Adrenal gland (tissue), 12 donors: ENCODE results near the gene EID1. TPM values are rescaled to one million over a fixed set of nuclear protein-coding genes. Genes with fewer than 3 reads are reported as not detected.

Source experiments
- DNase-seq, 7 donors: peaks; one replicate each; pipeline ENCODE4 v3.0.0-alpha.2; 2019 to 2020
- H3K27ac ChIP-seq, 5 donors: fragments of 200-600 bp; sonication (generic) in 4 of 5; 1 replicate in 3 of 5; 2 replicates in 2 of 5; pipeline versions ENCODE4 v1.5.1 to v1.8.0; 2016 to 2020; ENCODE audit warnings: mild to moderate bottlenecking in 1 of 5
- H3K27me3 ChIP-seq: fragments of 200-600 bp; 2 replicates; pipeline ENCODE4 v1.8.0; 2021
- H3K36me3 ChIP-seq, 2 donors: fragments of 200-600 bp; replicated peaks in 1 of 2; 1 replicate in 1 of 2; 2 replicates in 1 of 2; pipeline versions ENCODE4 v1.5.1 to v1.8.0; 2018 to 2022
- H3K4me1 ChIP-seq, 2 donors: fragments of 200-600 bp; replicated peaks in 1 of 2; 1 replicate in 1 of 2; 2 replicates in 1 of 2; pipeline versions ENCODE4 v1.5.1 to v1.8.0; 2018 to 2021
- H3K4me3 ChIP-seq, 4 donors: fragments of 200-600 bp; sonication (generic) in 3 of 4; one replicate each; pipeline ENCODE4 v1.5.1; 2016 to 2018
- H3K9me3 ChIP-seq, 3 donors: fragments of 200-600 bp; sonication (generic) in 1 of 3; replicated peaks in 1 of 3; 1 replicate in 2 of 3; 2 replicates in 1 of 3; pipeline versions ENCODE4 v1.5.1 to v1.8.0; 2016 to 2021
- POLR2A ChIP-seq, 2 donors: fragments of 450-650 bp; IDR thresholded peaks; one replicate each; pipeline ENCODE4 v1.6.1; 2017; ENCODE audit warnings: antibody characterized with exemption in 2 of 2, mild to moderate bottlenecking in 2 of 2, moderate library complexity in 1 of 2
- WGBS, 4 donors: extraction: QIAGEN DNeasy Blood & Tissue Kit in 2 of 4; methylation state at CpG; one replicate each; pipeline versions ENCODE4 v1.1.5 to v1.1.7; 2013 to 2017; 5-methylcytosine and 5-hydroxymethylcytosine counted together
- intact Hi-C, 2 donors: fragments of 100-400 bp; cut with DNase I; formaldehyde crosslinking; loops; one replicate each; pipeline versions ENCODE4 v1.14.1 to v1.15.0; 2022 to 2023
- polyA plus RNA-seq, 3 donors: library from polyadenylated mRNA; stranded (reverse); fragments of 200-250 nt in 2 of 3; fragments of 350-450 nt in 1 of 3; fragmentation: Illumina TruSeq in 1 of 3; extraction: RNeasy Lipid Tissue Mini Kit (QIAGEN cat#74804) in 1 of 3; gene quantifications; one replicate each; pipeline ENCODE4 v1.2.3, GENCODE V29; 2013 to 2014
- total RNA-seq, 9 donors: library from RNA; depleted of rRNA in 4 of 9; stranded (reverse); fragments of >200 nt in 4 of 9; fragments of 120-200 nt in 1 of 9; fragmentation: NEBNext Ultra II Directional in 1 of 9; extraction: Animal tissue kit (Norgen Biotek cat#: 25700) in 1 of 9; gene quantifications; one replicate each; pipeline versions ENCODE4 v1.1.0 to v1.2.4, GENCODE V29; 2013 to 2023
- TF ChIP-seq, protein P1 (sequence below), 6 experiments: fragments of 450-650 bp in 4 of 6; fragments of 200-600 bp in 2 of 6; sonication (generic) in 1 of 6; IDR thresholded peaks; 1 replicate in 5 of 6; 2 replicates in 1 of 6; pipeline versions ENCODE4 v1.5.1 to v1.8.0; 2016 to 2021; ENCODE audit warnings: antibody characterized with exemption in 6 of 6, mild to moderate bottlenecking in 2 of 6, moderate library complexity in 1 of 6
- donor health status: healthy with polysubstance abuse.
- donor health status: Bipolar disorder and iron deficiency.
- donor health status: DM: yes; HTN: yes; CAD: no.
- donor health status: DM: no; HTN: no; CAD: no.
- donor health status: DM: no; HTN: no; CAD: no.
- donor health status: DM: yes; HTN: yes; CAD: no.

The EID1 gene
- total and polyA plus RNA-seq, 12 donors, result 148 to 666 (median 245) TPM

DNA sequence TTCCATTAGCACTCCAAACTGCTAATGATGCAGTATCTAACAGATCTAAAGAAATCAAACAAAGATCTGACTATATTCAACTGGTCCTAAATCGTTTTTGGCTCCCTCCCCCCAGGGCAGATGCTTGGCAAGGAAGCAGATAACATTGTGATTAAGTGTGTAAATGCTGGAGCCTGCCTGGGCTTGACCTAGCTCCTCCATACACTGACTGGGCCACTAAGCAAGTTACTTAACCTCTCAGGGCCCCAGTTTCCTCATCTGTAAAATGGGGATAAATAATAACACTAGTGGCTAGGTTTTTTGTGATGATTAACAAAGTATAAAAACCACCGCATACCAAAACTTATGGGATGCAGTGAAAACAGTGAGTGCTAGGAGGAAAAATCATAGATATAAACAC is 9.2 kb downstream of the EID1 start:
- no peaks in the 10 kb centered on the region for H3K27me3 ChIP-seq
- H3K4me3 ChIP-seq, result no peak overlapping the region
- WGBS, 4 donors, result 60 to 70% (median 69%) methylated on average over 2 of the region's 2 CpGs
- H3K9me3 ChIP-seq, result no peaks in the 10 kb centered on the region
- H3K4me1 ChIP-seq, result no peaks in the 10 kb centered on the region
- H3K36me3 ChIP-seq, result no peaks in the 10 kb centered on the region
- no peak overlapping the region for H3K27ac ChIP-seq
- no peak for TF ChIP-seq POLR2A (IDR thresholded peaks at IDR 0.05)
- intact Hi-C loops, result no loop called here
- no peak for DNase-seq

GRCh38 chr15:48888191-48888590 is 10.3 kb downstream of the EID1 start:
- WGBS, 4 donors, result 88 to 95% (median 91%) methylated on average over 4 of the region's 4 CpGs
- no peak overlapping the region for H3K27ac ChIP-seq
- TF ChIP-seq POLR2A (IDR thresholded peaks at IDR 0.05), result no peak
- TF ChIP-seq, protein P1, sequence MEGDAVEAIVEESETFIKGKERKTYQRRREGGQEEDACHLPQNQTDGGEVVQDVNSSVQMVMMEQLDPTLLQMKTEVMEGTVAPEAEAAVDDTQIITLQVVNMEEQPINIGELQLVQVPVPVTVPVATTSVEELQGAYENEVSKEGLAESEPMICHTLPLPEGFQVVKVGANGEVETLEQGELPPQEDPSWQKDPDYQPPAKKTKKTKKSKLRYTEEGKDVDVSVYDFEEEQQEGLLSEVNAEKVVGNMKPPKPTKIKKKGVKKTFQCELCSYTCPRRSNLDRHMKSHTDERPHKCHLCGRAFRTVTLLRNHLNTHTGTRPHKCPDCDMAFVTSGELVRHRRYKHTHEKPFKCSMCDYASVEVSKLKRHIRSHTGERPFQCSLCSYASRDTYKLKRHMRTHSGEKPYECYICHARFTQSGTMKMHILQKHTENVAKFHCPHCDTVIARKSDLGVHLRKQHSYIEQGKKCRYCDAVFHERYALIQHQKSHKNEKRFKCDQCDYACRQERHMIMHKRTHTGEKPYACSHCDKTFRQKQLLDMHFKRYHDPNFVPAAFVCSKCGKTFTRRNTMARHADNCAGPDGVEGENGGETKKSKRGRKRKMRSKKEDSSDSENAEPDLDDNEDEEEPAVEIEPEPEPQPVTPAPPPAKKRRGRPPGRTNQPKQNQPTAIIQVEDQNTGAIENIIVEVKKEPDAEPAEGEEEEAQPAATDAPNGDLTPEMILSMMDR (IDR thresholded peaks at IDR 0.05), result no peak
- H3K9me3 ChIP-seq, result no peaks in the 10 kb centered on the region
- no peaks in the 10 kb centered on the region for H3K4me1 ChIP-seq
- H3K36me3 ChIP-seq, result no peaks in the 10 kb centered on the region
- no peak overlapping the region for H3K4me3 ChIP-seq
- intact Hi-C loops, result no loop called here
- DNase-seq, result no peak
- no peaks in the 10 kb centered on the region for H3K27me3 ChIP-seq

DNA sequence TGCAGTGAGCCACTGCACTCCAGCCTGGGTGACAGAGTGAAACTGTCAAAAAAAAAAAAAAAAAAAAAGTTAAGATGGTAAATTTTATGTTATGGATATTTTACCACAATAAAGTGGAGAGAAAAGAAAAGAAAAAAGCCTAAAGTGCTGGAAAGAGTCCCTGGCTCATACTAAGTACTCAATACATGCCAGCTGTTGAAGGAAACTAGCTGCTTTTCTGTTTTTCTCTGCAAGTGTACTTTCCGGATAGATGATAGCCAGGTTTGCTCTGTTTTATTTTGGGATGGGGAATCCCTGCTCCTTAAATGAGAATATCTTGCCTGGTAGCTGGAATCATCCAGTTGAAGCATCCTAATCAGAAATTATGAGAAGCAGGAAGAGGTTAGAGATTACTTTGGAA is 10.9 kb downstream of the EID1 start:
- intact Hi-C loops, result no loop called here
- Histone ChIP-seq H3K36me3 (no peaks in the 10 kb centered on the region), H3K9me3 (no peaks in the 10 kb centered on the region), H3K27me3 (no peaks in the 10 kb centered on the region), H3K4me1 (no peaks in the 10 kb centered on the region), H3K4me3 (no peak overlapping the region), H3K27ac (peak overlapping the region in 1 of 5 donors; percentile 49)
- 50 to 71% (median 62%) methylated on average over 1 of the region's 1 CpG for WGBS, 4 donors
- DNase-seq, result no peak
- TF ChIP-seq, protein P1 (IDR thresholded peaks at IDR 0.05), result no peak
- TF ChIP-seq POLR2A (IDR thresholded peaks at IDR 0.05), result no peak

- Histone ChIP-seq H3K36me3 (no peaks in the 10 kb centered on the region), H3K9me3 (no peaks in the 10 kb centered on the region), H3K4me3 (no peak overlapping the region), H3K4me1 (no peaks in the 10 kb centered on the region), H3K27ac (no peak overlapping the region), H3K27me3 (no peaks in the 10 kb centered on the region)
- DNase-seq, result no peak
- TF ChIP-seq, protein P1 (IDR thresholded peaks at IDR 0.05), result no peak
- TF ChIP-seq POLR2A (IDR thresholded peaks at IDR 0.05), result no peak
- intact Hi-C loops, result no loop called here
- WGBS, 4 donors, result 83 to 95% (median 90%) methylated on average over 3 of the region's 3 CpGs
Observed at GRCh38 chr15:48889925-48890324, 12.0 kb downstream of the EID1 start.

- WGBS, 4 donors, result 77 to 83% (median 79%) methylated on average over 10 of the region's 10 CpGs
- DNase-seq, result no peak
- Histone ChIP-seq H3K36me3 (no peaks in the 10 kb centered on the region), H3K4me3 (no peak overlapping the region), H3K9me3 (no peaks in the 10 kb centered on the region), H3K27me3 (no peaks in the 10 kb centered on the region), H3K27ac (no peak overlapping the region), H3K4me1 (no peaks in the 10 kb centered on the region)
- intact Hi-C loops, result no loop called here
- TF ChIP-seq, protein P1 (IDR thresholded peaks at IDR 0.05), result no peak
- TF ChIP-seq POLR2A (IDR thresholded peaks at IDR 0.05), result no peak
Observed at GRCh38 chr15:48890375-48890972, 12.5 kb downstream of the EID1 start.
